Kidney (tissue), 14 donors: ENCODE data around the gene TLL1. TPM values are rescaled to one million over a fixed set of nuclear protein-coding genes. Genes with fewer than 3 reads are reported as not detected.

Source experiments
- DNase-seq, 5 donors: peaks; one replicate each; pipeline ENCODE4 v3.0.0-alpha.2; 2013 to 2020
- FAIRE-seq: peaks from 2 replicates; lab custom pipeline; 2012; peaks lifted over from hg19 to GRCh38; lab: Jason Lieb, UNC
- H3K27ac ChIP-seq, 2 donors: one replicate each; pipeline ENCODE4 v1.7.0; 2013; ENCODE audit warnings: low read depth in 2 of 2, low read length in 2 of 2, inconsistent platforms in 1 of 2
- H3K27me3 ChIP-seq: one replicate; pipeline ENCODE4 v1.7.1; 2013; ENCODE audit warnings: low read length, inconsistent platforms; ENCODE audit not compliant: control insufficient read depth, insufficient read depth
- H3K36me3 ChIP-seq, 3 donors: one replicate each; pipeline versions ENCODE4 v1.7.0 to v1.7.1; 2013; ENCODE audit warnings: low read length in 3 of 3, control low read depth in 1 of 3, inconsistent platforms in 1 of 3; ENCODE audit not compliant: insufficient read depth in 3 of 3, control insufficient read depth in 2 of 3
- H3K4me1 ChIP-seq, 3 donors: one replicate each; pipeline versions ENCODE4 v1.7.0 to v1.7.1; 2013; ENCODE audit warnings: low read length in 3 of 3, inconsistent platforms in 1 of 3, low read depth in 1 of 3; ENCODE audit not compliant: control insufficient read depth in 2 of 3, insufficient read depth in 2 of 3
- H3K4me3 ChIP-seq, 3 donors: one replicate each; pipeline versions ENCODE4 v1.7.0 to v1.8.1; 2013; ENCODE audit warnings: low read length in 3 of 3, control low read depth in 1 of 3, inconsistent platforms in 1 of 3
- H3K9ac ChIP-seq, 3 donors: one replicate each; pipeline versions ENCODE4 v1.7.0 to v1.7.1; 2013; ENCODE audit warnings: low read length in 3 of 3, control low read depth in 1 of 3, inconsistent platforms in 1 of 3
- H3K9me3 ChIP-seq, 3 donors: one replicate each; pipeline versions ENCODE4 v1.7.0 to v1.7.1; 2013; ENCODE audit warnings: low read length in 3 of 3, control low read depth in 1 of 3, inconsistent platforms in 1 of 3; ENCODE audit not compliant: control insufficient read depth in 2 of 3, insufficient read depth in 1 of 3
- CTCF ChIP-seq: IDR thresholded peaks from 3 replicates; pipeline ENCODE4 v1.5.1; 2012; ENCODE audit warnings: mild to moderate bottlenecking, moderate library complexity, borderline replicate concordance; ENCODE audit not compliant: insufficient read depth; ENCODE audit errors: extremely low read depth
- intact Hi-C: fragments of 100-400 bp; cut with DNase I; formaldehyde crosslinking; loops from one replicate; pipeline ENCODE4 v1.11.1; 2022
- polyA plus RNA-seq: library from polyadenylated mRNA; stranded (reverse); fragments of 350-450 nt; fragmentation: Illumina TruSeq; extraction: RNeasy Lipid Tissue Mini Kit (QIAGEN cat#74804); gene quantifications from one replicate; pipeline ENCODE4 v1.2.3, GENCODE V29; 2014; ENCODE audit warnings: low read depth, low replicate concordance; ENCODE audit not compliant: insufficient read depth
- total RNA-seq: library from RNA; stranded (reverse); fragmentation: NEBNext Ultra II Directional; extraction: Animal tissue kit (Norgen Biotek cat#: 25700); gene quantifications from one replicate; pipeline ENCODE4 v1.2.1, GENCODE V29; 2021
- donor health status: control.
- donor health status: control.
- donor health status: control.
- donor health status: control.
- donor health status: control.
- donor health status: DM: yes; HTN: yes; CAD: no.
- donor health status: Normal renal cell carcinoma (clear cell type).

Gene TLL1
- total and polyA plus RNA-seq, 2 donors from 2014 or later, result 0.28 to 10.0 TPM

- DNase-seq (no peak), FAIRE-seq (no peak)
- no peak for TF ChIP-seq CTCF
- Histone ChIP-seq H3K4me3 (peak overlapping the region in 1 of 3 donors; percentile 74), H3K9ac (no peak overlapping the region), H3K36me3 (no peaks in the 10 kb centered on the region), H3K27me3 (peaks cover 10% of the 10 kb centered on the region), H3K4me1 (peaks cover 0 to 5% (median 0%) of the 10 kb centered on the region in 3 donors), H3K9me3 (no peaks in the 10 kb centered on the region), H3K27ac (no peak overlapping the region)
- intact Hi-C loops, result no loop called here
Observed at GRCh38 chr4:165875446-165875845, 2.4 kb downstream of the TLL1 start.

- no peak overlapping the region for H3K4me3 ChIP-seq
- H3K36me3 ChIP-seq, result no peaks in the 10 kb centered on the region
- no peak for FAIRE-seq
- peaks cover 0 to 5% (median 0%) of the 10 kb centered on the region in 3 donors for H3K4me1 ChIP-seq
- no peak overlapping the region for H3K9ac ChIP-seq
- intact Hi-C loops, result no loop called here
- TF ChIP-seq CTCF, result no peak
- no peak for DNase-seq
- H3K27ac ChIP-seq, result no peak overlapping the region
- H3K27me3 ChIP-seq, result peaks cover 8% of the 10 kb centered on the region
- no peaks in the 10 kb centered on the region for H3K9me3 ChIP-seq
Observed at GRCh38 chr4:165877286-165877685, 4.2 kb downstream of the TLL1 start.

- TF ChIP-seq CTCF, result no peak
- no peaks in the 10 kb centered on the region for H3K36me3 ChIP-seq
- H3K9ac ChIP-seq, result no peak overlapping the region
- H3K27me3 ChIP-seq, result peaks cover 3% of the 10 kb centered on the region
- H3K9me3 ChIP-seq, result no peaks in the 10 kb centered on the region
- no peak overlapping the region for H3K27ac ChIP-seq
- H3K4me3 ChIP-seq, result no peak overlapping the region
- intact Hi-C loops, result no loop called here
- peaks cover 0 to 3% (median 0%) of the 10 kb centered on the region in 3 donors for H3K4me1 ChIP-seq
- no peak for FAIRE-seq
- DNase-seq, result peak in 2 of 5 donors; percentile 4 to 36
Observed at GRCh38 chr4:165879641-165880040, 6.6 kb downstream of the TLL1 start.

GRCh38 chr4:165894159-165894558 lies 21.1 kb downstream of the TLL1 start:
- Histone ChIP-seq H3K4me3 (no peak overlapping the region), H3K9ac (no peak overlapping the region), H3K27me3 (no peaks in the 10 kb centered on the region), H3K4me1 (no peaks in the 10 kb centered on the region), H3K9me3 (peaks cover 0 to 13% (median 0%) of the 10 kb centered on the region in 3 donors), H3K27ac (no peak overlapping the region), H3K36me3 (no peaks in the 10 kb centered on the region)
- FAIRE-seq (no peak), DNase-seq (no peak)
- intact Hi-C loops, result no loop called here
- TF ChIP-seq CTCF, result no peak
